ENCODE measurements around the gene ACIN1. TPM values are rescaled to one million over a fixed set of nuclear protein-coding genes. Genes with fewer than 3 reads are reported as not detected.

ACIN1 gene
- total and polyA plus RNA-seq, 2 of the 13 experiments (the other 11 are each of a cell fraction or from before 2014, with no cell fraction given) = 165 to 183 TPM

- TF ChIP-seq ZNF747 (CRISPR knock-in tag; IDR thresholded peaks at IDR 0.05; ENCODE audit: borderline replicate concordance) = peak; percentile 65; the same call in 1 of the 2 replicates
- peak; percentile 98 for TF ChIP-seq KDM5B (CRISPR knock-in tag; IDR thresholded peaks at IDR 0.05; ENCODE audit: borderline replicate concordance)
- no peak for TF ChIP-seq HDAC6 (IDR thresholded peaks at IDR 0.05; ENCODE audit: low read depth, low read length)
- peak; percentile 92 for TF ChIP-seq YEATS2 (CRISPR knock-in tag; IDR thresholded peaks at IDR 0.05; ENCODE audit: borderline replicate concordance)
Observed at GRCh38 chr14:23034498-23035302, 60.2 kb downstream of the ACIN1 start, which contains the start of gene PSMB5 (continued).

GRCh38 chr14:23033801-23034497, 61.0 kb downstream of the ACIN1 start:
- in situ Hi-C loops (cut with HindIII; ENCODE audit: extremely low pct_ligation_motif_present, low pct_unique_long_range_greater_than_20kb) (no loop called here), intact Hi-C loops (cut with micrococcal nuclease; ENCODE audit: unreplicated experiment) (loop anchor here (1.0 to 2.0 kb wide), 4 partner anchors 24 to 61 kb away; partner anchors contain the start of genes ACIN1, AJUBA, C14orf119 and C14orf93)
- Histone ChIP-seq H2AFZ (ENCODE audit: low read length) (no peak overlapping the region), H3K27me3 (ENCODE audit: control insufficient read depth in 1 of 2, insufficient read depth in 2 of 2, low read length in 2 of 2) (no peaks in the 10 kb centered on the region; a peak in 1 of 5 replicates), H4K20me1 (ENCODE audit: insufficient read depth, low read length) (no peaks in the 10 kb centered on the region), H3K27ac (ENCODE audit: extremely low read length, insufficient read depth, low read length) (peak overlapping the region; percentile 90), H3K36me3 (replicated peaks in 1 of 2; ENCODE audit: control insufficient read depth in 1 of 2, insufficient read depth in 2 of 2, low read length in 2 of 2) (peaks cover 21 to 34% of the 10 kb centered on the region in 2 experiments), H3K79me2 (ENCODE audit: insufficient read depth, low read length) (peaks cover 40% of the 10 kb centered on the region), H3K4me2 (ENCODE audit: low read depth, low read length) (peak overlapping the region; percentile 92), H3K9ac (ENCODE audit: insufficient read depth, low read depth, low read length) (peak overlapping the region; percentile 97), H3K4me1 (ENCODE audit: insufficient read depth, low read length) (peaks cover 44% of the 10 kb centered on the region), H3K9me3 (ENCODE audit: low read length) (no peaks in the 10 kb centered on the region), H3K4me3 (replicated peaks in 1 of 3; ENCODE audit: insufficient read depth in 1 of 3, low read depth in 2 of 3, low read length in 3 of 3) (peak overlapping the region; percentile 78 to 86 (median 80))
- 36% methylated on average over 17 of the region's 17 CpGs for WGBS (ENCODE audit: low lambda C conversion rate)
- FAIRE-seq (no peak), ATAC-seq (peak; percentile 49), DNase-seq (ENCODE audit: low spot score) (no peak)
- POLR2A ChIA-PET = interaction anchor here (0.9 to 15.1 kb wide), 25 partner anchors 9 to 1237 kb away, joined by 3 to 203 read pairs (median 5); partner anchors contain the start of genes ACIN1, AJUBA, C14orf119 and HAUS4
- BruUV-seq (replicated peaks) = TSS peak; percentile 77
- CTCF ChIA-PET (ENCODE audit: low intra/inter-chr PET ratio, low total read pairs) = no interaction called here
- TF ChIP-seq SNAPC4 (CRISPR knock-in tag; IDR thresholded peaks at IDR 0.05) (no peak), TMF1 (CRISPR knock-in tag; IDR thresholded peaks at IDR 0.05; ENCODE audit: low read depth) (no peak), ZNF761 (CRISPR knock-in tag; conservative IDR thresholded peaks at IDR 0.05) (peak; percentile 19; the same call in 1 of the 2 replicates), XRCC5 (optimal IDR thresholded peaks at IDR 0.05; ENCODE audit: low read length) (no peak), ZFP90 (CRISPR knock-in tag; IDR thresholded peaks at IDR 0.05; ENCODE audit: borderline replicate concordance) (no peak), ZNF569 (CRISPR knock-in tag; IDR thresholded peaks at IDR 0.05; ENCODE audit: borderline replicate concordance) (0 out of 2 replicates have a peak, but pooled peaks have one; percentile 42), MIER2 (CRISPR knock-in tag; IDR thresholded peaks at IDR 0.05) (no peak), SIX1 (CRISPR knock-in tag; IDR thresholded peaks at IDR 0.05; ENCODE audit: borderline replicate concordance) (no peak), RARA (CRISPR knock-in tag; IDR thresholded peaks at IDR 0.05) (no peak), TGIF2 (CRISPR knock-in tag; IDR thresholded peaks at IDR 0.05) (no peak), KLF9 (CRISPR knock-in tag; IDR thresholded peaks at IDR 0.05; ENCODE audit: low read depth) (no peak)

Measured in HepG2 (cell line).